ENCODE data around the gene ZSCAN22.

The ZSCAN22 gene

GRCh38 chr19:58385313-58385890 lies 58.6 kb downstream of the ZSCAN22 start:
- Histone ChIP-seq H3K9ac (ENCODE audit: low read length) (no peak overlapping the region), H3K27me3 (replicated peaks; ENCODE audit: insufficient read depth, low read length) (no peaks in the 10 kb centered on the region), H3K27ac (ENCODE audit: low read length) (no peak overlapping the region), H3F3A (ENCODE audit: insufficient read depth, low read length) (peaks cover 3% of the 10 kb centered on the region; the same call in 1 of the 2 replicates), H3K36me3 (replicated peaks; ENCODE audit: insufficient read depth, low read length) (peaks cover 10% of the 10 kb centered on the region; the same call in 1 of the 2 replicates), H3K9me3 (replicated peaks; ENCODE audit: insufficient read depth, low read length) (no peaks in the 10 kb centered on the region), H4K20me1 (ENCODE audit: insufficient read depth, low read length) (no peaks in the 10 kb centered on the region), H3K4me1 (ENCODE audit: low read length) (0 out of 2 replicates have a peak, but pooled peaks cover 10% of the 10 kb centered on the region), H3K79me2 (ENCODE audit: low read length) (peaks cover 23% of the 10 kb centered on the region), H3K9me2 (replicated peaks; ENCODE audit: insufficient read depth, low read length) (no peaks in the 10 kb centered on the region), H2AFZ (ENCODE audit: low read length) (no peak overlapping the region), H3K4me3 (ENCODE audit: low read length) (no peak overlapping the region), H3K4me2 (ENCODE audit: low read depth, low read length) (no peak overlapping the region)
- TF ChIP-seq EZH2phosphoT487 (IDR thresholded peaks at IDR 0.05; ENCODE audit: low read length) (no peak), EZH2 (optimal IDR thresholded peaks at IDR 0.05; ENCODE audit: low read depth, low read length) (no peak), CTCF (IDR thresholded peaks at IDR 0.05; ENCODE audit: low read length) (no peak)
- no peak for DNase-seq

- Histone ChIP-seq H3K27ac (ENCODE audit: low read length) (peak overlapping the region; percentile 83; the same call in 1 of the 2 replicates), H3K4me3 (ENCODE audit: low read length) (peak overlapping the region; percentile 87), H3K36me3 (replicated peaks; ENCODE audit: insufficient read depth, low read length) (peaks cover 10% of the 10 kb centered on the region; the same call in 1 of the 2 replicates), H3K79me2 (ENCODE audit: low read length) (peaks cover 29% of the 10 kb centered on the region), H3K4me1 (ENCODE audit: low read length) (peaks cover 12% of the 10 kb centered on the region; the same call in 1 of the 2 replicates), H4K20me1 (ENCODE audit: insufficient read depth, low read length) (no peaks in the 10 kb centered on the region), H3F3A (ENCODE audit: insufficient read depth, low read length) (peaks cover 3% of the 10 kb centered on the region; the same call in 1 of the 2 replicates), H3K9me3 (replicated peaks; ENCODE audit: insufficient read depth, low read length) (no peaks in the 10 kb centered on the region), H2AFZ (ENCODE audit: low read length) (peak overlapping the region; percentile 74), H3K9ac (ENCODE audit: low read length) (peak overlapping the region; percentile 84), H3K9me2 (replicated peaks; ENCODE audit: insufficient read depth, low read length) (no peaks in the 10 kb centered on the region), H3K27me3 (replicated peaks; ENCODE audit: insufficient read depth, low read length) (no peaks in the 10 kb centered on the region), H3K4me2 (ENCODE audit: low read depth, low read length) (peak overlapping the region; percentile 90)
- TF ChIP-seq CTCF (IDR thresholded peaks at IDR 0.05; ENCODE audit: low read length) (no peak), EZH2 (optimal IDR thresholded peaks at IDR 0.05; ENCODE audit: low read depth, low read length) (no peak), EZH2phosphoT487 (IDR thresholded peaks at IDR 0.05; ENCODE audit: low read length) (no peak)
- DNase-seq: no peak
Measured at GRCh38 chr19:58385891-58386575, 59.2 kb downstream of the ZSCAN22 start.

- Histone ChIP-seq H3K9ac (ENCODE audit: low read length) (peak within 1 kb of the TSS; percentile 84), H2AFZ (ENCODE audit: low read length) (peak within 1 kb of the TSS; percentile 74), H3K27me3 (replicated peaks; ENCODE audit: insufficient read depth, low read length) (no peaks in the 10 kb centered on the region), H3K79me2 (ENCODE audit: low read length) (peaks cover 30% of the 10 kb centered on the region), H3K4me3 (ENCODE audit: low read length) (peak within 1 kb of the TSS; percentile 87), H3K27ac (ENCODE audit: low read length) (peak within 1 kb of the TSS; percentile 83; the same call in 1 of the 2 replicates), H3F3A (ENCODE audit: insufficient read depth, low read length) (peaks cover 3% of the 10 kb centered on the region; the same call in 1 of the 2 replicates), H3K36me3 (replicated peaks; ENCODE audit: insufficient read depth, low read length) (peaks cover 10% of the 10 kb centered on the region; the same call in 1 of the 2 replicates), H3K9me2 (replicated peaks; ENCODE audit: insufficient read depth, low read length) (no peaks in the 10 kb centered on the region), H3K9me3 (replicated peaks; ENCODE audit: insufficient read depth, low read length) (no peaks in the 10 kb centered on the region), H4K20me1 (ENCODE audit: insufficient read depth, low read length) (no peaks in the 10 kb centered on the region), H3K4me2 (ENCODE audit: low read depth, low read length) (peak within 1 kb of the TSS; percentile 90), H3K4me1 (ENCODE audit: low read length) (peaks cover 12% of the 10 kb centered on the region; the same call in 1 of the 2 replicates)
- no peak for TF ChIP-seq EZH2phosphoT487 (IDR thresholded peaks at IDR 0.05; ENCODE audit: low read length)
- TF ChIP-seq EZH2 (optimal IDR thresholded peaks at IDR 0.05; ENCODE audit: low read depth, low read length): no peak
- TF ChIP-seq CTCF (IDR thresholded peaks at IDR 0.05; ENCODE audit: low read length): no peak
- peak; percentile 98 for DNase-seq
Measured at GRCh38 chr19:58386576-58387337, 60.0 kb downstream of the ZSCAN22 start, which contains the start of gene RPS5. TSS of gene RPS5 (plus strand) at chr19:58387269. CDS start at chr19:58388138, 869 bp downstream.
